HG02870 (cell line): ENCODE data around the gene TERC.
A peak's percentile ranks its signal among the peaks of the same experiment; 100 is the strongest.
"Not testable (repeated sequence)": the region's sequence is repeated elsewhere in the genome, so short reads cannot be mapped to it uniquely, and the experiment has no call there.

Source experiments
- ATAC-seq: cut with Tn5 transposase; IDR thresholded peaks from one replicate; pipeline ENCODE4 v1.9.1; 2021; ENCODE audit warnings: mild to moderate bottlenecking, moderate library complexity; ENCODE audit not compliant: unreplicated experiment

The TERC gene

GRCh38 chr3:169772305-169772896, 7.5 kb upstream of the TERC start:
- peak; percentile 14 for ATAC-seq

GRCh38 chr3:169771497-169772304, 6.8 kb upstream of the TERC start:
- ATAC-seq: no peak

- peak; percentile 20 for ATAC-seq
Measured at GRCh38 chr3:169769287-169770181, 4.7 kb upstream of the TERC start, which contains the start of gene ACTRT3. TSS of gene ACTRT3 (minus strand) at chr3:169769561. CDS start at chr3:169769520, 41 bp downstream.

GRCh38 chr3:169764312-169764881, 463 bp downstream of the TERC start:
- ATAC-seq: peak; percentile 35

GRCh38 chr3:169760479-169760878, 4.4 kb downstream of the TERC start:
- ATAC-seq: no peak

- ATAC-seq: peak; percentile 49
Measured at GRCh38 chr3:169759256-169759655, 5.6 kb downstream of the TERC start.

GRCh38 chr3:169758359-169758994, 6.4 kb downstream of the TERC start:
- ATAC-seq: no peak

- ATAC-seq: no peak
Measured at GRCh38 chr3:169755488-169755887, 9.4 kb downstream of the TERC start.

GRCh38 chr3:169754711-169755110, 10.1 kb downstream of the TERC start:
- no peak for ATAC-seq

GRCh38 chr3:169751875-169752274, 13.0 kb downstream of the TERC start:
- ATAC-seq: no peak

GRCh38 chr3:169750665-169751064, 14.2 kb downstream of the TERC start:
- no peak for ATAC-seq

GRCh38 chr3:169748670-169749069, 16.2 kb downstream of the TERC start:
- peak; percentile 51 for ATAC-seq

GRCh38 chr3:169746924-169747323, 17.9 kb downstream of the TERC start:
- no peak for ATAC-seq

- ATAC-seq: no peak
Measured at GRCh38 chr3:169744366-169745054, 20.4 kb downstream of the TERC start.

GRCh38 chr3:169739067-169739466, 25.8 kb downstream of the TERC start:
- no peak for ATAC-seq

GRCh38 chr3:169731857-169732256, 33.0 kb downstream of the TERC start:
- ATAC-seq: not testable (repeated sequence)

GRCh38 chr3:169722724-169723123, 42.1 kb downstream of the TERC start:
- ATAC-seq: no peak

- not testable (repeated sequence) for ATAC-seq
Measured at GRCh38 chr3:169718415-169718814, 46.4 kb downstream of the TERC start.
